HEK293 (cell line): ENCODE data around the gene PIGW.

Experiments
- CTCF ChIA-PET: fragments of 350-600 bp; formaldehyde crosslinking; extraction: SDS; loops from one replicate; lab custom pipeline; 2021; ENCODE audit warnings: antibody characterized with exemption; lab: Yijun Ruan, JAX
- POLR2A ChIA-PET: fragments of 300-600 bp; formaldehyde crosslinking; extraction: SDS; loops from one replicate; lab custom pipeline; 2020; ENCODE audit warnings: antibody characterized with exemption, inconsistent platforms; lab: Yijun Ruan, JAX
- H3K27ac ChIP-seq: fragments of 200-500 bp; sonication (Bioruptor generic); 2 replicates; pipeline ENCODE4 v1.5.1; 2014; ENCODE audit warnings: low read depth, low read length, control low read depth, inconsistent platforms; ENCODE audit errors: extremely low read depth
- H3K36me3 ChIP-seq, 2 experiments: fragments of 200-500 bp in 1 of 2; sonication (Bioruptor generic) in 1 of 2; 1 replicate in 1 of 2; 2 replicates in 1 of 2; pipeline ENCODE4 v1.5.1; 2014 to 2017; ENCODE audit warnings: inconsistent platforms in 2 of 2, low read length in 2 of 2; ENCODE audit not compliant: control insufficient read depth in 2 of 2, insufficient read depth in 1 of 2
- H3K4me1 ChIP-seq: fragments of 200-500 bp; sonication (Bioruptor generic); 2 replicates; pipeline ENCODE4 v1.5.1; 2014; ENCODE audit warnings: mild to moderate bottlenecking, low read length, inconsistent platforms; ENCODE audit not compliant: control insufficient read depth, insufficient read depth
- H3K4me3 ChIP-seq: 2 replicates; pipeline ENCODE4 v1.5.1; 2011; ENCODE audit warnings: low read depth, mild to moderate bottlenecking, control low read depth, low read length, moderate library complexity
- H3K9me3 ChIP-seq: fragments of 200-500 bp; sonication (Bioruptor generic); 2 replicates; pipeline ENCODE4 v1.5.1; 2014; ENCODE audit warnings: low read depth, low read length, inconsistent platforms; ENCODE audit not compliant: control insufficient read depth, insufficient read depth
- FEZF1 ChIP-seq: fragments of 450-650 bp; formaldehyde crosslinking; IDR thresholded peaks from 2 replicates; pipeline ENCODE4 v1.5.1; 2016; ENCODE audit warnings: missing biosample characterization, missing genetic modification characterization
- GLI4 ChIP-seq: fragments of 450-650 bp; formaldehyde crosslinking; IDR thresholded peaks from 2 replicates; pipeline ENCODE4 v1.5.1; 2016; ENCODE audit warnings: missing biosample characterization, missing genetic modification characterization
- HIC1 ChIP-seq: fragments of 450-650 bp; formaldehyde crosslinking; IDR thresholded peaks from 2 replicates; pipeline ENCODE4 v1.5.1; 2016; ENCODE audit warnings: missing biosample characterization, missing genetic modification characterization
- KLF1 ChIP-seq: fragments of 450-650 bp; formaldehyde crosslinking; IDR thresholded peaks from 2 replicates; pipeline ENCODE4 v1.5.1; 2016; ENCODE audit warnings: missing biosample characterization, missing genetic modification characterization
- KLF10 ChIP-seq: fragments of 450-650 bp; IDR thresholded peaks from 2 replicates; pipeline ENCODE4 v1.5.1; 2018; ENCODE audit warnings: missing biosample characterization, mild to moderate bottlenecking, missing genetic modification characterization
- PBX3 ChIP-seq: sonication (generic); formaldehyde crosslinking; IDR thresholded peaks from 2 replicates; pipeline ENCODE4 v1.8.1; 2022; ENCODE audit warnings: mild to moderate bottlenecking, moderate library complexity, missing genetic modification reagents
- PRDM1 ChIP-seq: fragments of 450-650 bp; formaldehyde crosslinking; IDR thresholded peaks from 2 replicates; pipeline ENCODE4; 2016; ENCODE audit warnings: missing biosample characterization, missing genetic modification characterization
- TCF7L2 ChIP-seq: IDR thresholded peaks from 2 replicates; pipeline ENCODE4 v1.6.1; 2011; ENCODE audit warnings: low read depth, mild to moderate bottlenecking, inconsistent platforms, low read length, moderate library complexity, borderline replicate concordance
- ZBTB20 ChIP-seq: fragments of 450-650 bp; formaldehyde crosslinking; IDR thresholded peaks from 2 replicates; pipeline ENCODE4 v1.5.1; 2016; ENCODE audit warnings: missing biosample characterization, missing genetic modification characterization
- ZNF121 ChIP-seq: fragments of 450-650 bp; formaldehyde crosslinking; IDR thresholded peaks from 2 replicates; pipeline ENCODE4 v1.5.1; 2016; ENCODE audit warnings: missing biosample characterization, missing genetic modification characterization
- ZNF132 ChIP-seq: fragments of 450-650 bp; formaldehyde crosslinking; IDR thresholded peaks from 2 replicates; pipeline ENCODE4 v1.5.1; 2017; ENCODE audit warnings: missing biosample characterization, missing genetic modification characterization, borderline replicate concordance
- ZNF175 ChIP-seq: fragments of 450-650 bp; formaldehyde crosslinking; IDR thresholded peaks from 2 replicates; pipeline ENCODE4 v1.5.1; 2016; ENCODE audit warnings: missing biosample characterization, missing genetic modification characterization
- ZNF19 ChIP-seq: fragments of 450-650 bp; formaldehyde crosslinking; IDR thresholded peaks from 2 replicates; pipeline ENCODE4; 2016; ENCODE audit warnings: missing biosample characterization, missing genetic modification characterization, low read depth
- ZNF302 ChIP-seq: fragments of 450-650 bp; formaldehyde crosslinking; IDR thresholded peaks from 2 replicates; pipeline ENCODE4 v1.5.1; 2016; ENCODE audit warnings: missing biosample characterization, missing genetic modification characterization, low read depth
- ZNF362 ChIP-seq: fragments of 450-650 bp; formaldehyde crosslinking; IDR thresholded peaks from 2 replicates; pipeline ENCODE4 v1.5.1; 2016; ENCODE audit warnings: missing biosample characterization, missing genetic modification characterization
- ZNF423 ChIP-seq: fragments of 450-650 bp; formaldehyde crosslinking; IDR thresholded peaks from 2 replicates; pipeline ENCODE4 v1.5.1; 2016; ENCODE audit warnings: missing biosample characterization, missing genetic modification characterization
- ZNF529 ChIP-seq: fragments of 450-650 bp; formaldehyde crosslinking; IDR thresholded peaks from 2 replicates; pipeline ENCODE4 v1.5.1; 2017; ENCODE audit warnings: missing genetic modification characterization, missing biosample characterization; ENCODE audit not compliant: insufficient replicate concordance
- ZNF548 ChIP-seq: fragments of 450-650 bp; formaldehyde crosslinking; IDR thresholded peaks from 2 replicates; pipeline ENCODE4 v1.5.1; 2016; ENCODE audit warnings: missing biosample characterization, missing genetic modification characterization
- ZNF596 ChIP-seq: fragments of 450-650 bp; IDR thresholded peaks from 2 replicates; pipeline ENCODE4 v1.5.0; 2018; ENCODE audit warnings: missing biosample characterization, mild to moderate bottlenecking, missing genetic modification characterization, moderate library complexity
- ZNF654 ChIP-seq: fragments of 450-650 bp; formaldehyde crosslinking; IDR thresholded peaks from 2 replicates; pipeline ENCODE4 v1.5.1; 2016; ENCODE audit warnings: low read depth, missing biosample characterization, missing genetic modification characterization
- ZNF660 ChIP-seq: fragments of 450-650 bp; IDR thresholded peaks from 2 replicates; pipeline ENCODE4 v1.5.1; 2018; ENCODE audit warnings: missing biosample characterization, mild to moderate bottlenecking, missing genetic modification characterization
- ZNF701 ChIP-seq: fragments of 450-650 bp; formaldehyde crosslinking; IDR thresholded peaks from 2 replicates; pipeline ENCODE4 v1.5.1; 2016; ENCODE audit warnings: missing biosample characterization, missing genetic modification characterization
- ZNF792 ChIP-seq: fragments of 450-650 bp; formaldehyde crosslinking; IDR thresholded peaks from 2 replicates; pipeline ENCODE4 v1.5.1; 2016; ENCODE audit warnings: missing biosample characterization, missing genetic modification characterization
- ZSCAN16 ChIP-seq: fragments of 450-650 bp; formaldehyde crosslinking; IDR thresholded peaks from 2 replicates; pipeline ENCODE4 v1.5.1; 2016; ENCODE audit warnings: missing biosample characterization, missing genetic modification characterization
- ZSCAN18 ChIP-seq: fragments of 450-650 bp; formaldehyde crosslinking; IDR thresholded peaks from 2 replicates; pipeline ENCODE4 v1.5.1; 2016; ENCODE audit warnings: missing biosample characterization, missing genetic modification characterization
- ZSCAN30 ChIP-seq: fragments of 450-650 bp; IDR thresholded peaks from 2 replicates; pipeline ENCODE4 v1.5.1; 2018; ENCODE audit warnings: missing biosample characterization, mild to moderate bottlenecking, missing genetic modification characterization, moderate library complexity

Gene PIGW

GRCh38 chr17:36523113-36523512 lies 11.7 kb upstream of the PIGW start:
- peaks cover 87 to 89% of the 10 kb centered on the region in 2 experiments for H3K36me3 ChIP-seq
- TF ChIP-seq ZNF529 (tag by site-specific recombination) (no peak), FEZF1 (tag by site-specific recombination) (no peak), TCF7L2 (no peak), ZNF302 (tag by site-specific recombination) (no peak), ZNF792 (no peak), ZSCAN18 (no peak), ZBTB20 (no peak), KLF10 (tag by site-specific recombination) (no peak), PRDM1 (no peak), ZNF660 (no peak), ZNF654 (tag by site-specific recombination) (no peak), ZNF548 (no peak), ZNF362 (tag by site-specific recombination) (no peak), ZNF19 (tag by site-specific recombination) (no peak), ZNF423 (tag by site-specific recombination) (no peak), HIC1 (tag by site-specific recombination) (no peak), PBX3 (no peak), ZSCAN30 (tag by site-specific recombination) (no peak)
- no peak overlapping the region for H3K27ac ChIP-seq
- CTCF ChIA-PET = interaction anchor here (2.0 kb wide), 1 partner anchor 11 kb away, joined by 13 read pairs; the partner anchor contains the start of genes MYO19 and PIGW
- no peaks in the 10 kb centered on the region for H3K4me1 ChIP-seq
- POLR2A ChIA-PET = interaction anchor here (0.7 kb wide), 4 partner anchors 10 to 444 kb away, joined by 3 to 4 read pairs (median 3); no protein-coding TSS in a partner anchor
- no peaks in the 10 kb centered on the region for H3K9me3 ChIP-seq
- H3K4me3 ChIP-seq = no peak overlapping the region

- Histone ChIP-seq H3K9me3 (no peaks in the 10 kb centered on the region), H3K36me3 (peaks cover 84 to 92% of the 10 kb centered on the region in 2 experiments), H3K27ac (no peak overlapping the region), H3K4me3 (no peak overlapping the region), H3K4me1 (no peaks in the 10 kb centered on the region)
- CTCF ChIA-PET = interaction anchor here (0.6 to 2.0 kb wide), 3 partner anchors 10 to 534 kb away, joined by 3 to 13 read pairs (median 3); partner anchors contain the start of genes MYO19 and PIGW
- POLR2A ChIA-PET = interaction anchor here (0.9 to 1.6 kb wide), 4 partner anchors 9 to 12 kb away, joined by 4 to 6 read pairs (median 4); partner anchors contain the start of genes MYO19 and PIGW
- TF ChIP-seq ZNF121 (tag by site-specific recombination) (no peak), KLF1 (no peak), ZNF701 (tag by site-specific recombination) (no peak), ZNF132 (tag by site-specific recombination) (no peak), ZNF596 (no peak), GLI4 (no peak), ZSCAN16 (no peak), ZNF175 (tag by site-specific recombination) (no peak)
Measured at GRCh38 chr17:36524428-36524876, 10.3 kb upstream of the PIGW start.
